RWPE2 (cell line): Measurements from ENCODE around the gene LRRC7.

Experiments used
- ATAC-seq: fragments of 200-7000 bp; cut with Tn5 transposase; 3 replicates; pipeline ENCODE4 v1.9.1; 2021; ENCODE audit warnings: low read depth
- DNase-seq: peaks from one replicate; pipeline ENCODE4 v3.0.0-alpha.2; 2020; ENCODE audit warnings: low spot score
- H3K27ac ChIP-seq: fragments of 450-650 bp; 2 replicates; pipeline ENCODE4 v1.5.1; 2017; ENCODE audit warnings: mild to moderate bottlenecking; ENCODE audit not compliant: poor library complexity, severe bottlenecking
- H3K27me3 ChIP-seq: fragments of 250-450 bp; sonication (Bioruptor Pico); 2 replicates; pipeline ENCODE4 v1.5.1; 2021; ENCODE audit warnings: mild to moderate bottlenecking, moderate library complexity; ENCODE audit not compliant: insufficient read depth, poor library complexity, severe bottlenecking
- H3K36me3 ChIP-seq: fragments of 250-450 bp; sonication (Bioruptor Pico); 2 replicates; pipeline ENCODE4 v1.5.1; 2020; ENCODE audit warnings: low read depth, mild to moderate bottlenecking, moderate library complexity
- H3K4me1 ChIP-seq: fragments of 250-450 bp; sonication (Bioruptor Pico); 2 replicates; pipeline ENCODE4 v1.5.1; 2021; ENCODE audit warnings: mild to moderate bottlenecking, moderate library complexity; ENCODE audit not compliant: insufficient read depth, poor library complexity, severe bottlenecking
- H3K4me3 ChIP-seq: fragments of 250-450 bp; sonication (Bioruptor Pico); 2 replicates; pipeline ENCODE4 v1.5.1; 2021; ENCODE audit warnings: mild to moderate bottlenecking, moderate library complexity; ENCODE audit not compliant: severe bottlenecking
- H3K9me3 ChIP-seq: fragments of 250-450 bp; sonication (Bioruptor Pico); 2 replicates; pipeline ENCODE4 v1.5.1; 2021; ENCODE audit warnings: mild to moderate bottlenecking, moderate library complexity; ENCODE audit not compliant: severe bottlenecking
- TF ChIP-seq, protein P1 (sequence below): fragments of 450-650 bp; IDR thresholded peaks from one replicate; pipeline ENCODE4 v1.5.1; 2017; ENCODE audit warnings: mild to moderate bottlenecking, moderate library complexity; ENCODE audit not compliant: poor library complexity, severe bottlenecking

The LRRC7 gene

DNA sequence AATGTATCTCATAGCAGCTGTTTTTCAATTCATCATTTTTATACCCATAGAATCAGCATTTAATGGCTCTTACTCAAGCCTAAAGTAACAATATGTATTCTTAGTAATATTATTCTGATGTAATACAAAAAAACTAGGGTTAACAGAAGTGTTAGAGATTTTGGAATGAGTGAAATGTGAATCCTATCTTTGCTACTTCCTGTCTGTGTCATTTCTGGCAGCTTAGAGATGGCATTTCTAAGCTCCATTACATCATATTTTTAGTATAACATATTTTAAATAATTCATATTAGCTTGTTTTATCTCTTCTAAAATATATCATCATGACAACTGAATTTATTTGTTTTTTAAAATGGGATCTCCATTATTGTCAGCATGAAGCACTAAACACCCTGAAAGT, 90.2 kb downstream of the LRRC7 start:
- ATAC-seq (no peak), DNase-seq (no peak)
- TF ChIP-seq, protein P1, sequence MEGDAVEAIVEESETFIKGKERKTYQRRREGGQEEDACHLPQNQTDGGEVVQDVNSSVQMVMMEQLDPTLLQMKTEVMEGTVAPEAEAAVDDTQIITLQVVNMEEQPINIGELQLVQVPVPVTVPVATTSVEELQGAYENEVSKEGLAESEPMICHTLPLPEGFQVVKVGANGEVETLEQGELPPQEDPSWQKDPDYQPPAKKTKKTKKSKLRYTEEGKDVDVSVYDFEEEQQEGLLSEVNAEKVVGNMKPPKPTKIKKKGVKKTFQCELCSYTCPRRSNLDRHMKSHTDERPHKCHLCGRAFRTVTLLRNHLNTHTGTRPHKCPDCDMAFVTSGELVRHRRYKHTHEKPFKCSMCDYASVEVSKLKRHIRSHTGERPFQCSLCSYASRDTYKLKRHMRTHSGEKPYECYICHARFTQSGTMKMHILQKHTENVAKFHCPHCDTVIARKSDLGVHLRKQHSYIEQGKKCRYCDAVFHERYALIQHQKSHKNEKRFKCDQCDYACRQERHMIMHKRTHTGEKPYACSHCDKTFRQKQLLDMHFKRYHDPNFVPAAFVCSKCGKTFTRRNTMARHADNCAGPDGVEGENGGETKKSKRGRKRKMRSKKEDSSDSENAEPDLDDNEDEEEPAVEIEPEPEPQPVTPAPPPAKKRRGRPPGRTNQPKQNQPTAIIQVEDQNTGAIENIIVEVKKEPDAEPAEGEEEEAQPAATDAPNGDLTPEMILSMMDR: no peak
- no peaks in the 10 kb centered on the region for H3K4me1 ChIP-seq
- no peaks in the 10 kb centered on the region for H3K27me3 ChIP-seq
- no peak overlapping the region for H3K27ac ChIP-seq
- H3K36me3 ChIP-seq: no peaks in the 10 kb centered on the region
- H3K4me3 ChIP-seq: no peak overlapping the region
- H3K9me3 ChIP-seq: no peaks in the 10 kb centered on the region

DNA sequence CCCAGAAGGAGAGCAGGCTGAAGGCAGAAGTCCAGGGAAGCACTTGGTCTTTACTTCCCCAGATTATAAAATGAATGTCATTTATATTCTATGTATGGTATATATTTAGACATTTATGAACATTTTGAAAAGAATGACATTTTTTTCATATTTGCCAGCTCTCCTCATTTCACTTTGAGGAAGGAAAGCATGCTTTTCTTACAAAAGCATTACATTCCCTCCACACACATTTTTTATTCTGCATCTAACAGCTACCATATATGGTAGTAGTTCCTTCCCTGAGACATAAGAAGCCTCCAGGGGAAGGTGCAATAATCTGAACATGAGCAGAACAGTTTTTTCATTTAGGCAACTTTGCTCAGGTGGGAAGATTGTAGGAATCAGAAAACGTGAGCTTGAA, 94.0 kb downstream of the LRRC7 start:
- Histone ChIP-seq H3K27me3 (no peaks in the 10 kb centered on the region), H3K36me3 (no peaks in the 10 kb centered on the region), H3K9me3 (no peaks in the 10 kb centered on the region), H3K4me3 (no peak overlapping the region), H3K27ac (no peak overlapping the region), H3K4me1 (no peaks in the 10 kb centered on the region)
- TF ChIP-seq, protein P1: no peak
- DNase-seq (no peak), ATAC-seq (no peak)

DNA sequence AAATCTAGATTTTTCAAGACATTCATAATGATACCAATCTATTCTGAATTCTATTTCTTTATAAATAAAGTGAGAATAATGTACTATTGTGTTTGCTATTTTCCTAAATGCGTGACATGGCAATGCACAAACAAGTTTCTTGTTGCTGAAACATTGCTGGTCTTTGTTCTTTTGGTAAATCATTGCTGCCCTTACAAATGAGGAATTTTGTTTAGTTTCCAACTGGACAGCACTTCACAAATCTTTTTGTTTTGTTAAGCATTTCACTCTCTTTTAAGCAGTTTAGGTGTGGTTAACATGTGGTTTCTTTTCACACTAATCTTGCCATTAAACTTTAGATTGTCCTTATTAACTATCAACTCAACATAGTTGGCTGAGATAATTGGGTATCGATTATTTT, 94.6 kb downstream of the LRRC7 start:
- no peak for DNase-seq
- H3K4me1 ChIP-seq: no peaks in the 10 kb centered on the region
- H3K27ac ChIP-seq: no peak overlapping the region

DNA sequence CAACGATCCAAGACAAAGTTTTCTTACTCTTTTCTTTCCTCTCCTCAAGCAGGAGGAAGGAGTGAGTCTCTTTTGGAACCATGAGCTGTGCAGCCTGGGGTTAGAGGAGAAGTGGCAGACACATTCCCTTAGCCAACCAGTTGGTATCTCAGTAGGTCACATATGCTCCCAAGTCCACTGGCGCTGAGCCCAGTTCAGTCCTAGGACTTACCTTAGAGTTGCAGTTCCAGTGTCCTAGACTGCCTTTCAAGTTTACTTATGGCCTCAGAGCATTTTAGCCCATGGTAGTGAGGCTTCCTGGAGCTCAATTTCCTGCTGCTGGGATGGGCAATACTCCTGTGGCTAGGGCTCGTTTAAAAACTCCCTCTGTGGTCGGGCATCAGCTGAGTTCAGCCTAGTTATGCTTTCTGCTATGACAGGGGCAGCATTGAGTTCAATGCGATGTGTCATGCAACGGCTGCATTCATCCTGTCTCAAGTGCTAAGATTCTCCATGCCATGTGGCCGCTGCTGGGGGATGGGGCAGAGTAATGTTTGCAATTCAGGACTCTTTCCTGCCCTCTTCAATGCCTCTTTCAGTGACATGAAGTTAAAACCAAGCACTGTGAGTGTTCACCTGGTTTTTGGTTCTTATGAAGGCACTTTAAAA, 103.8 kb downstream of the LRRC7 start:
- no peak for DNase-seq

More for the DNA sequence above, 94.6 kb downstream of the LRRC7 start:
- Histone ChIP-seq H3K36me3 (no peaks in the 10 kb centered on the region), H3K9me3 (no peaks in the 10 kb centered on the region), H3K27me3 (no peaks in the 10 kb centered on the region), H3K4me3 (no peak overlapping the region)
- TF ChIP-seq, protein P1: no peak
- ATAC-seq: no peak

DNA sequence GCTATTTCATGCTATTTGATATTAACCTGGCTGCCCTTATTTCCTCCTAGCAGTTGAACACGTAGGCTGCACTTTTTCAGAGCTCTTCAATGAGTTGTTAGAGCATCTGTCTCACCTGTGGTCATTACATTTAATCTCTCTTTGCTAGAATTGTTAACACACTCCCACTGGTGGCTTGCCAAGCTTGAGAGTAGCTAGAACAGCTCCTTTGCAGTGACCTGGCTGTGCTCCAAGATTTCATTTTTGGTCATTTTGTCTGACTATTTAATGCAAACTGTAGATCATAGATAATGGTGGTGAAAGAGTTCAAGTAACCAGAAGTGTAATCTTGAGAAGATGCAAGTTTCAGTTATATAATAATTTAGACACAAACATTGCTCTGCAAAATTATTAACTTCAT, 105.6 kb downstream of the LRRC7 start:
- ATAC-seq: no peak
- Histone ChIP-seq H3K4me3 (no peak overlapping the region), H3K27ac (no peak overlapping the region), H3K9me3 (no peaks in the 10 kb centered on the region), H3K4me1 (no peaks in the 10 kb centered on the region), H3K36me3 (no peaks in the 10 kb centered on the region), H3K27me3 (no peaks in the 10 kb centered on the region)
- no peak for DNase-seq
- TF ChIP-seq, protein P1: no peak

More for the DNA sequence above, 103.8 kb downstream of the LRRC7 start:
- TF ChIP-seq, protein P1: no peak
- no peaks in the 10 kb centered on the region for H3K4me1 ChIP-seq
- no peaks in the 10 kb centered on the region for H3K27me3 ChIP-seq
- no peak for ATAC-seq
- H3K4me3 ChIP-seq: no peak overlapping the region
- H3K27ac ChIP-seq: no peak overlapping the region
- H3K36me3 ChIP-seq: no peaks in the 10 kb centered on the region
- no peaks in the 10 kb centered on the region for H3K9me3 ChIP-seq
